ENCODE measurements around the gene ACHE.
"Not testable (repeated sequence)": the region's sequence is repeated elsewhere in the genome, so short reads cannot be mapped to it uniquely, and the experiment has no call there.

ACHE gene

GRCh38 chr7:100914208-100914878 is 18.7 kb upstream of the ACHE start:
- no peak for DNase-seq
- Histone ChIP-seq H3K4me3 (ENCODE audit: low read depth in 1 of 2, low read length in 2 of 2) (no peak overlapping the region), H2AFZ (ENCODE audit: low read depth, low read length) (no peak overlapping the region), H3K79me2 (ENCODE audit: insufficient read depth, low read length) (no peaks in the 10 kb centered on the region), H4K20me1 (ENCODE audit: insufficient read depth, low read length) (no peaks in the 10 kb centered on the region), H3K27ac (ENCODE audit: low read length) (no peak overlapping the region), H3K36me3 (ENCODE audit: insufficient read depth, low read length) (no peaks in the 10 kb centered on the region), H3K4me2 (ENCODE audit: insufficient read depth, low read length) (no peak overlapping the region), H3K27me3 (ENCODE audit: insufficient read depth, low read length, poor library complexity) (no peaks in the 10 kb centered on the region), H3K4me1 (ENCODE audit: insufficient read depth, low read length) (no peaks in the 10 kb centered on the region), H3K9ac (ENCODE audit: low read depth, low read length) (no peak overlapping the region), H3K9me3 (ENCODE audit: insufficient read depth, low read length, severe bottlenecking) (no peaks in the 10 kb centered on the region)
- TF ChIP-seq EZH2 (IDR thresholded peaks at IDR 0.05; ENCODE audit: borderline replicate concordance, low read depth, low read length, severe bottlenecking) (no peak), CTCF (IDR thresholded peaks at IDR 0.05; ENCODE audit: borderline replicate concordance, extremely low read depth, low read length, poor library complexity, severe bottlenecking) (no peak)
- ATAC-seq (ENCODE audit: insufficient read depth, low read depth) = no peak

DNA sequence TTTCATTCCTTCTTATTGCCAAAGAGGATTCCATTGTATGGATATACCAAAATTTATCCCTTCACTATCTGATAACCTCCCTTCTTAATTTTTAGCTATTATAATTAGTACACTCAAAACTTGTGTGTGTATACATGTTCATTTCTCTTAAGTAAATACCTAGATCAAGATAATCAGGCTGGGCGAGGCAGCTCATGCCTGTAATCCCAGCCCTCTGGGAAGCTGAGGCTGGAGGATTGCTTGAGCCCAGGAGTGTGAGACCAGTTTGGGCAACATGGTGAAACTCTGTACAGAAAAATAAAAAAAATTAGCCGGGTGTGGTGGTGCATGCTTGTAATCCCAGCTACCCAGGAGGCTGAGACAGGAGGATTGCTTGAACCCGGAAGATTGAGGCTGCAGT is 15.8 kb upstream of the ACHE start:
- no peak for ATAC-seq (ENCODE audit: insufficient read depth, low read depth)
- Histone ChIP-seq H3K79me2 (ENCODE audit: insufficient read depth, low read length) (no peaks in the 10 kb centered on the region), H3K4me3 (ENCODE audit: low read depth in 1 of 2, low read length in 2 of 2) (no peak overlapping the region), H3K27me3 (ENCODE audit: insufficient read depth, low read length, poor library complexity) (no peaks in the 10 kb centered on the region), H3K9me3 (ENCODE audit: insufficient read depth, low read length, severe bottlenecking) (no peaks in the 10 kb centered on the region), H2AFZ (ENCODE audit: low read depth, low read length) (no peak overlapping the region), H3K27ac (ENCODE audit: low read length) (no peak overlapping the region), H3K4me2 (ENCODE audit: insufficient read depth, low read length) (no peak overlapping the region), H4K20me1 (ENCODE audit: insufficient read depth, low read length) (no peaks in the 10 kb centered on the region), H3K9ac (ENCODE audit: low read depth, low read length) (no peak overlapping the region), H3K4me1 (ENCODE audit: insufficient read depth, low read length) (no peaks in the 10 kb centered on the region), H3K36me3 (ENCODE audit: insufficient read depth, low read length) (no peaks in the 10 kb centered on the region)
- DNase-seq = no peak
- TF ChIP-seq EZH2 (IDR thresholded peaks at IDR 0.05; ENCODE audit: borderline replicate concordance, low read depth, low read length, severe bottlenecking) (no peak), CTCF (IDR thresholded peaks at IDR 0.05; ENCODE audit: borderline replicate concordance, extremely low read depth, low read length, poor library complexity, severe bottlenecking) (no peak)

DNA sequence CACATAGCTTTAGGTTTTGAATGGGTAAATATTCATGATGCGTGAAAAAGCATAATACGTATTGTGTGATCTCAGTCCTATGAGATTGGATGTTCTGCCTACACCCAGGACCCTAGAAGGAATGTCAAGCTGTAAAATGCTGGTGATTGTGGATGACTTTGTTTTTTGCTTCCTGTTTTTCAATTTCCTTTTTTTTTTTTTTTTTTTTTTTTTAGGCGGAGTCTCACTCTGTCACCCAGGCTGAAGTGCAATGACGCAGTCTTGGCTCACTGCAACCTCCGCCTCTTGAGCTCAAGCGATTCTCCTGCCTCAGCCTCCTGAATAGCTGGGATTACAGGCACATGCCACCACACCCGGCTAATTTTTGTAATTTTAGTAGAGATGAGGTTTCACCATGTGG is 14.8 kb upstream of the ACHE start:
- not testable (repeated sequence) for H3K4me3 ChIP-seq (ENCODE audit: low read depth in 1 of 2, low read length in 2 of 2); H3K4me1 ChIP-seq (ENCODE audit: insufficient read depth, low read length); H2AFZ ChIP-seq (ENCODE audit: low read depth, low read length); H3K27ac ChIP-seq (ENCODE audit: low read length); H4K20me1 ChIP-seq (ENCODE audit: insufficient read depth, low read length); ATAC-seq (ENCODE audit: insufficient read depth, low read depth); H3K9me3 ChIP-seq (ENCODE audit: insufficient read depth, low read length, severe bottlenecking); H3K9ac ChIP-seq (ENCODE audit: low read depth, low read length); H3K27me3 ChIP-seq (ENCODE audit: insufficient read depth, low read length, poor library complexity); DNase-seq; H3K4me2 ChIP-seq (ENCODE audit: insufficient read depth, low read length); H3K79me2 ChIP-seq (ENCODE audit: insufficient read depth, low read length); H3K36me3 ChIP-seq (ENCODE audit: insufficient read depth, low read length)

DNA sequence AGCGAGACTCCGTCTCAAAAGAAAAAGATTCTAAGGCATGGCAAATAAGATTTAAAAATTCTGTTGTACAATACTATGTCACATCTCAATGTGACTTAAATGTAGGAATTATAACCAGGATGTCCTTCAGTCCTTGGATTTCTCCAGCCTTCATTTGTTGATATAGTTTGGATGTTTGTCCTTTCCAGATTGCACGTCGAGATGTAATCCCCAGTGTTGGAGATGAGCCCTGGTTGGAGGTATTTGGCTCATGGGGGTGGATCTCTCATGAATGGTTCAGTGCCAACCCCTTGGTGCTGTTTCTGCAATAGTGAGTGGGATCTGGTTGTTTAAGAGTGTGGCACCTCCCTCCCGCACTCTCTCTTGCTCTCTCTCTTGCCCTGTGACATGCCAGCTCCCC is 12.8 kb upstream of the ACHE start:
- H3K9me3 ChIP-seq (ENCODE audit: insufficient read depth, low read length, severe bottlenecking) = no peaks in the 10 kb centered on the region
- ATAC-seq (ENCODE audit: insufficient read depth, low read depth) = no peak
- no peaks in the 10 kb centered on the region for H4K20me1 ChIP-seq (ENCODE audit: insufficient read depth, low read length)

More for the DNA sequence above, 12.8 kb upstream of the ACHE start:
- Histone ChIP-seq H3K9ac (ENCODE audit: low read depth, low read length) (no peak overlapping the region), H3K27me3 (ENCODE audit: insufficient read depth, low read length, poor library complexity) (no peaks in the 10 kb centered on the region), H2AFZ (ENCODE audit: low read depth, low read length) (no peak overlapping the region), H3K4me1 (ENCODE audit: insufficient read depth, low read length) (no peaks in the 10 kb centered on the region), H3K36me3 (ENCODE audit: insufficient read depth, low read length) (no peaks in the 10 kb centered on the region), H3K4me3 (ENCODE audit: low read depth in 1 of 2, low read length in 2 of 2) (no peak overlapping the region), H3K4me2 (ENCODE audit: insufficient read depth, low read length) (no peak overlapping the region), H3K27ac (ENCODE audit: low read length) (no peak overlapping the region), H3K79me2 (ENCODE audit: insufficient read depth, low read length) (no peaks in the 10 kb centered on the region)
- TF ChIP-seq CTCF (IDR thresholded peaks at IDR 0.05; ENCODE audit: borderline replicate concordance, extremely low read depth, low read length, poor library complexity, severe bottlenecking) = no peak
- no peak for TF ChIP-seq EZH2 (IDR thresholded peaks at IDR 0.05; ENCODE audit: borderline replicate concordance, low read depth, low read length, severe bottlenecking)
- no peak for DNase-seq

All from DND-41 (cell line).